Endothelial cell of umbilical vein (primary cell): ENCODE measurements around the gene ARHGDIB.

Experiments used
- CTCF ChIP-seq, 2 donors: IDR thresholded peaks; 1 replicate in 1 of 2; 2 replicates in 1 of 2; pipeline ENCODE4 v1.5.1; 2011; ENCODE audit warnings: low read length in 2 of 2, mild to moderate bottlenecking in 2 of 2, moderate library complexity in 2 of 2, control low read depth in 1 of 2, inconsistent platforms in 1 of 2, low read depth in 1 of 2; ENCODE audit not compliant: insufficient read depth in 1 of 2; ENCODE audit errors: extremely low read depth in 1 of 2
- EZH2 ChIP-seq: IDR thresholded peaks from 2 replicates; pipeline ENCODE4 v1.6.1; 2012; ENCODE audit warnings: borderline replicate concordance, low read depth, mild to moderate bottlenecking, moderate library complexity, low read length, inconsistent platforms; ENCODE audit not compliant: severe bottlenecking
- MAX ChIP-seq: IDR thresholded peaks from 2 replicates; pipeline ENCODE4 v1.6.1; 2011; ENCODE audit not compliant: insufficient read depth, insufficient read length
- MYC ChIP-seq: IDR thresholded peaks from one replicate; pipeline ENCODE4 v1.6.1; 2011; ENCODE audit warnings: mild to moderate bottlenecking, low read depth, low read length
- POLR2AphosphoS5 ChIP-seq: IDR thresholded peaks from 2 replicates; pipeline ENCODE4 v1.6.1; 2012; ENCODE audit warnings: low read depth, mild to moderate bottlenecking, control low read depth, low read length, moderate library complexity; ENCODE audit not compliant: insufficient read depth

- no peak for TF ChIP-seq EZH2
- TF ChIP-seq CTCF (IDR thresholded peaks at IDR 0.05; ENCODE audit: extremely low read depth in 1 of 2, insufficient read depth in 1 of 2, low read depth in 1 of 2, low read length in 2 of 2) = no peak
- TF ChIP-seq POLR2AphosphoS5 = peak; percentile 78
- TF ChIP-seq MYC = no peak
- TF ChIP-seq MAX = no peak
These were observed 9.0 kb downstream of the ARHGDIB start for GRCh38 chr12:14952299-14952921.
